Aorta (tissue), 5 donors: ENCODE results near the gene SEMA5A. TPM values are rescaled to one million over a fixed set of nuclear protein-coding genes. Genes with fewer than 3 reads are reported as not detected.

Source experiments
- ATAC-seq: fragments of 200-7000 bp; cut with Tn5 transposase; one replicate; pipeline ENCODE4 v1.9.1; 2022; ENCODE audit warnings: moderate library complexity; ENCODE audit not compliant: low FRiP score
- DNase-seq, 2 donors: peaks; one replicate each; pipeline ENCODE4 v3.0.0-alpha.2; 2020
- H3K27ac ChIP-seq, 2 donors: one replicate each; pipeline ENCODE4 v1.5.1; 2013; ENCODE audit warnings: low read length in 2 of 2, mild to moderate bottlenecking in 2 of 2, moderate library complexity in 2 of 2, control low read depth in 1 of 2, inconsistent platforms in 1 of 2, low read depth in 1 of 2
- H3K27me3 ChIP-seq, 2 donors: one replicate each; pipeline ENCODE4 v1.6.1; 2013; ENCODE audit warnings: control low read depth in 1 of 2, low read length in 1 of 2, mild to moderate bottlenecking in 1 of 2, moderate library complexity in 1 of 2; ENCODE audit not compliant: insufficient read depth in 2 of 2, control insufficient read depth in 1 of 2
- H3K36me3 ChIP-seq, 2 donors: one replicate each; pipeline ENCODE4 v1.6.1; 2013; ENCODE audit warnings: control low read depth in 1 of 2, low read length in 1 of 2, mild to moderate bottlenecking in 1 of 2; ENCODE audit not compliant: insufficient read depth in 2 of 2, control insufficient read depth in 1 of 2
- H3K4me1 ChIP-seq, 2 donors: one replicate each; pipeline ENCODE4 v1.6.1; 2013; ENCODE audit warnings: low read length in 2 of 2, control low read depth in 1 of 2, mild to moderate bottlenecking in 1 of 2, moderate library complexity in 1 of 2; ENCODE audit not compliant: insufficient read depth in 2 of 2, control insufficient read depth in 1 of 2
- H3K4me3 ChIP-seq, 2 donors: one replicate each; pipeline ENCODE4 v1.5.1; 2013; ENCODE audit warnings: low read length in 2 of 2, control low read depth in 1 of 2, mild to moderate bottlenecking in 1 of 2
- H3K9me3 ChIP-seq: one replicate; pipeline ENCODE4 v1.6.1; 2013; ENCODE audit warnings: mild to moderate bottlenecking, low read length; ENCODE audit not compliant: control insufficient read depth
- WGBS, 2 donors: extraction: QIAGEN DNeasy Blood & Tissue Kit; methylation state at CpG; one replicate each; pipeline ENCODE4 v1.1.7; 2013; 5-methylcytosine and 5-hydroxymethylcytosine counted together
- intact Hi-C, 2 donors: fragments of 100-400 bp; cut with DNase I; formaldehyde crosslinking; loops; one replicate each; pipeline versions ENCODE4 v1.14.2 to v1.15.0; 2022
- long read RNA-seq, 2 donors: library from polyadenylated mRNA; unstranded; transcript quantifications; one replicate each; pipeline ENCODE4 v2.0.0, GENCODE V29; 2020 to 2021
- polyA plus RNA-seq, 2 donors: library from polyadenylated mRNA; stranded (reverse); fragments of 200-250 nt; gene quantifications; one replicate each; pipeline ENCODE4 v1.2.3, GENCODE V29; 2013
- total RNA-seq, 2 donors: library from RNA; stranded (reverse); fragmentation: NEBNext Ultra II Directional; extraction: Animal tissue kit (Norgen Biotek cat#: 25700); gene quantifications; one replicate each; pipeline ENCODE4 v1.2.1, GENCODE V29; 2021
- donor health status: healthy with polysubstance abuse.
- donor health status: Bipolar disorder and iron deficiency.
- donor health status: DM: no; HTN: no; CAD: no.
- donor health status: DM: no; HTN: no; CAD: no.
- donor health status: DM: yes; HTN: yes; CAD: no.

The SEMA5A gene, protein sequence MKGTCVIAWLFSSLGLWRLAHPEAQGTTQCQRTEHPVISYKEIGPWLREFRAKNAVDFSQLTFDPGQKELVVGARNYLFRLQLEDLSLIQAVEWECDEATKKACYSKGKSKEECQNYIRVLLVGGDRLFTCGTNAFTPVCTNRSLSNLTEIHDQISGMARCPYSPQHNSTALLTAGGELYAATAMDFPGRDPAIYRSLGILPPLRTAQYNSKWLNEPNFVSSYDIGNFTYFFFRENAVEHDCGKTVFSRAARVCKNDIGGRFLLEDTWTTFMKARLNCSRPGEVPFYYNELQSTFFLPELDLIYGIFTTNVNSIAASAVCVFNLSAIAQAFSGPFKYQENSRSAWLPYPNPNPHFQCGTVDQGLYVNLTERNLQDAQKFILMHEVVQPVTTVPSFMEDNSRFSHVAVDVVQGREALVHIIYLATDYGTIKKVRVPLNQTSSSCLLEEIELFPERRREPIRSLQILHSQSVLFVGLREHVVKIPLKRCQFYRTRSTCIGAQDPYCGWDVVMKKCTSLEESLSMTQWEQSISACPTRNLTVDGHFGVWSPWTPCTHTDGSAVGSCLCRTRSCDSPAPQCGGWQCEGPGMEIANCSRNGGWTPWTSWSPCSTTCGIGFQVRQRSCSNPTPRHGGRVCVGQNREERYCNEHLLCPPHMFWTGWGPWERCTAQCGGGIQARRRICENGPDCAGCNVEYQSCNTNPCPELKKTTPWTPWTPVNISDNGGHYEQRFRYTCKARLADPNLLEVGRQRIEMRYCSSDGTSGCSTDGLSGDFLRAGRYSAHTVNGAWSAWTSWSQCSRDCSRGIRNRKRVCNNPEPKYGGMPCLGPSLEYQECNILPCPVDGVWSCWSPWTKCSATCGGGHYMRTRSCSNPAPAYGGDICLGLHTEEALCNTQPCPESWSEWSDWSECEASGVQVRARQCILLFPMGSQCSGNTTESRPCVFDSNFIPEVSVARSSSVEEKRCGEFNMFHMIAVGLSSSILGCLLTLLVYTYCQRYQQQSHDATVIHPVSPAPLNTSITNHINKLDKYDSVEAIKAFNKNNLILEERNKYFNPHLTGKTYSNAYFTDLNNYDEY
- total RNA-seq (10 to 100 TPM; 14.7 to 21.8 TPM), polyA plus RNA-seq (10 to 100 TPM in 1 of 2 donors, 1 to 10 TPM in 1; 1.8 to 10.8 TPM)
- long read RNA-seq, donor 1, partial matches to known transcripts, result 2 of 26 reads
- long read RNA-seq, donor 1, other reads (novel, unspliced or antisense), result 24 of 26 reads
- long read RNA-seq, donor 2, full-length matches to known transcripts, result 1 of 16 reads
- long read RNA-seq, donor 2, partial matches to known transcripts, result 1 of 16 reads
- long read RNA-seq, donor 2, other reads (novel, unspliced or antisense), result 14 of 16 reads

DNA sequence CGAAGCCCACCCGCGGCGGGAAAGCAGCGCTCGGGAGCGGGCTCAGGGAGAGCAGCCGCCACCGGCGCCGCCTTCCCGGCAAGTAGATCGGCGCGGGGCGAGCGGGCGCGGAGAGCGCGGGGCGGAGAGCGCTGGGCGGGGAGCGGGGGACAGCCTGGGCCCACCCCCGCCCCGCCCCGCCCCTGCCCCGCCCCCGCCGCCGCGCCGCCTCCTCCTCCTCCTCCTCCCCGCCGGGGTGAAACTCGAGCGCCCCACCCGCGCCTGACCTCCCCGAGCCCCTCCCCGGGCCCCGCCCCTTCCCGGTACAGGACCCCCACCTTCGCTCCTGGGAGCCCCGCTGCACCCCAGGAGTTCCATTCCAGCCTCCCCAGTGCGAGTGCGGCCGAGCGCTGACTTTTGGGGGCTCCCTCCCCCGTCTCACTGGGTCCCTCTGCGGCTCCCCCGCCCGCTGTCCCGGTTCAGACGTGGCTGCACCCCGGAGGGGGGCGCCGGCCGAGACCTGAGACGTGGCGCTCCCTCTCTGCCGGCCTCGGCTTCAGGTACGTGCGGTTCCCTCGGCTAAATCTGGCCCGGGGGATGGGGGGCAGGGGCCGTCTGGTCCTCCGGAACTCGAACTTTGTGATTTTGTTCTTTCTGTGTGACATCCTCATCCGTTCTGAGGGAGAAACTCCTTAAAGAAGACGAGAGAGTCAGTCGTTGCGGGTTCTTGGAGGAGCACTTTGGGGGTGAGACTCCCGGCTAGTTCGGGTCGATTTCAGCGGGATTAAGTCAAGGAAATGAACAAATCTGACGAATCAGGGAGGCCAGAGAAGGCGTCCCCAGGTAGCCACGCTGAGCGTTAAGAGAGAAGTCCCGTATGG lies at the start of gene SEMA5A:
TSS of gene SEMA5A (minus strand) at position 84 of the 860 bp plus-strand sequence. CDS start 166,129 bp downstream, outside the sequence.
- Histone ChIP-seq H3K27me3 (no peaks in the 10 kb centered on the region), H3K27ac (peak within 1 kb of the TSS; percentile 18 to 85), H3K4me1 (no peaks in the 10 kb centered on the region), H3K4me3 (peak within 1 kb of the TSS; percentile 76 to 97), H3K9me3 (no peaks in the 10 kb centered on the region), H3K36me3 (peaks cover 4 to 5% of the 10 kb centered on the region in 2 donors)
- WGBS, 2 donors, result 1% methylated on average over 47 to 82 of the region's 84 CpGs
- peak; percentile 85 for ATAC-seq
- intact Hi-C loops, result loop anchor here (2.0 to 10.0 kb wide), 8 partner anchors 76 to 491 kb away; no protein-coding TSS in a partner anchor
- peak; percentile 86 to 91 for DNase-seq

- Histone ChIP-seq H3K4me3 (no peak overlapping the region), H3K27ac (no peak overlapping the region), H3K27me3 (peaks cover 0 to 2% of the 10 kb centered on the region in 2 donors), H3K36me3 (no peaks in the 10 kb centered on the region), H3K4me1 (no peaks in the 10 kb centered on the region), H3K9me3 (no peaks in the 10 kb centered on the region)
- intact Hi-C loops, result no loop called here
- no peak for ATAC-seq
- DNase-seq, result no peak
Measured at GRCh38 chr5:9594913-9595312, 49.0 kb upstream of the SEMA5A start.

- Histone ChIP-seq H3K4me1 (no peaks in the 10 kb centered on the region), H3K4me3 (no peak overlapping the region), H3K27ac (no peak overlapping the region), H3K27me3 (peaks cover 0 to 2% of the 10 kb centered on the region in 2 donors), H3K36me3 (no peaks in the 10 kb centered on the region), H3K9me3 (peaks cover 1% of the 10 kb centered on the region)
- DNase-seq (no peak), ATAC-seq (no peak)
- intact Hi-C loops, result no loop called here
- 91 to 93% methylated on average over 7 of the region's 7 CpGs for WGBS, 2 donors
Measured at GRCh38 chr5:9589049-9589835, 43.4 kb upstream of the SEMA5A start.

DNA sequence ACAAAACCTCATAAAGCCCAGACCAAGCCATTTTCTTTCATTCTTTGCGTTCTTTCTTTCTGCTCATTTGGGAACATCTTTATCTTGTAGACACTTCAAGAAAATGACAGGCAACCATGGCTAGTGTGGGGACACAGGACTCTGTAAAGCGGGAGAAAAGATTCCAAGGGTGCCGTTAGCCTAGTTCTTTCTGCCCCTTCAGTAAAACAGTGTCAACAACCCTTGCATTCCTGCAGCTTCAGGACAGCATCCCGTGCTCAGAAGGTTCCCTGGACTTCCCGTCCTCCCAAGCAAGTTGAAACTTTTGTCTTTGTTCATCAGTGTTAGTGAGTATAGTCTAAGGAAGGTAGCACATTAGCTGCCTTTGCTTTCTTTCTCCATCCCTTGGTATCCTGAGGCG lies 42.4 kb upstream of the SEMA5A start:
- no peak overlapping the region for H3K4me3 ChIP-seq
- ATAC-seq, result no peak
- 78 to 87% methylated on average over 6 of the region's 6 CpGs for WGBS, 2 donors
- no peaks in the 10 kb centered on the region for H3K36me3 ChIP-seq
- DNase-seq, result no peak
- peaks cover 1% of the 10 kb centered on the region for H3K9me3 ChIP-seq
- no peaks in the 10 kb centered on the region for H3K4me1 ChIP-seq
- H3K27me3 ChIP-seq, result peaks cover 0 to 2% of the 10 kb centered on the region in 2 donors
- no peak overlapping the region for H3K27ac ChIP-seq
- intact Hi-C loops, result no loop called here

- intact Hi-C loops, result no loop called here
- ATAC-seq (no peak), DNase-seq (no peak)
- Histone ChIP-seq H3K9me3 (peaks cover 1% of the 10 kb centered on the region), H3K4me3 (no peak overlapping the region), H3K27ac (no peak overlapping the region), H3K27me3 (no peaks in the 10 kb centered on the region), H3K36me3 (no peaks in the 10 kb centered on the region), H3K4me1 (no peaks in the 10 kb centered on the region)
Measured at GRCh38 chr5:9587135-9587534, 41.3 kb upstream of the SEMA5A start.

GRCh38 chr5:9582406-9582805 lies 36.5 kb upstream of the SEMA5A start:
- no peak overlapping the region for H3K4me3 ChIP-seq
- no peak for DNase-seq
- no peak for ATAC-seq
- no peaks in the 10 kb centered on the region for H3K27me3 ChIP-seq
- H3K9me3 ChIP-seq, result peaks cover 2% of the 10 kb centered on the region
- 76 to 89% methylated on average over 2 of the region's 2 CpGs for WGBS, 2 donors
- H3K36me3 ChIP-seq, result no peaks in the 10 kb centered on the region
- no peak overlapping the region for H3K27ac ChIP-seq
- intact Hi-C loops, result no loop called here
- no peaks in the 10 kb centered on the region for H3K4me1 ChIP-seq

GRCh38 chr5:9573796-9574195 lies 27.9 kb upstream of the SEMA5A start:
- Histone ChIP-seq H3K4me3 (no peak overlapping the region), H3K36me3 (no peaks in the 10 kb centered on the region), H3K27ac (no peak overlapping the region), H3K4me1 (no peaks in the 10 kb centered on the region), H3K9me3 (peaks cover 7% of the 10 kb centered on the region), H3K27me3 (no peaks in the 10 kb centered on the region)
- ATAC-seq (no peak), DNase-seq (no peak)
- intact Hi-C loops, result no loop called here
- 84 to 91% methylated on average over 6 of the region's 6 CpGs for WGBS, 2 donors
